Calu3 (cell line): ENCODE results near the gene PTGES2. TPM values are rescaled to one million over a fixed set of nuclear protein-coding genes. Genes with fewer than 3 reads are reported as not detected.
A peak's percentile ranks its signal among the peaks of the same experiment; 100 is the strongest.

ENCODE experiments used
- BruUV-seq: library from RNA; stranded (reverse); fragments of 400-500 nt; replicated peaks from 2 replicates; lab custom pipeline; 2021; lab: Mats Ljungman, UMichigan
- CTCF ChIA-PET: fragments of 300-600 bp; sonication (Branson Sonifier 250); formaldehyde crosslinking; loops from one replicate; lab custom pipeline; 2022; ENCODE audit warnings: antibody characterized with exemption; lab: Charles Lee
- DNase-seq: peaks from one replicate; pipeline ENCODE4 v3.0.0; 2022
- H3K27ac Mint-ChIP-seq: one replicate; pipeline ENCODE4 v1.8.0; 2022; ENCODE audit warnings: mixed read lengths; ENCODE audit not compliant: unreplicated experiment
- H3K27me3 Mint-ChIP-seq: one replicate; pipeline ENCODE4 v1.8.0; 2022; ENCODE audit warnings: mixed read lengths; ENCODE audit not compliant: unreplicated experiment
- H3K36me3 Mint-ChIP-seq: one replicate; pipeline ENCODE4 v1.8.0; 2022; ENCODE audit warnings: mild to moderate bottlenecking, moderate library complexity, mixed read lengths; ENCODE audit not compliant: insufficient read depth, unreplicated experiment
- H3K4me1 Mint-ChIP-seq: one replicate; pipeline ENCODE4 v1.8.0; 2022; ENCODE audit warnings: mild to moderate bottlenecking, low read depth, mixed read lengths; ENCODE audit not compliant: unreplicated experiment
- H3K4me3 Mint-ChIP-seq: one replicate; pipeline ENCODE4 v1.8.0; 2022; ENCODE audit warnings: mild to moderate bottlenecking, low read depth, moderate library complexity, mixed read lengths; ENCODE audit not compliant: unreplicated experiment
- H3K9me3 Mint-ChIP-seq: one replicate; pipeline ENCODE4 v1.8.0; 2022; ENCODE audit warnings: low read depth, mixed read lengths; ENCODE audit not compliant: unreplicated experiment
- intact Hi-C: fragments of 100-400 bp; cut with micrococcal nuclease; formaldehyde crosslinking; loops from one replicate; pipeline ENCODE4 v1.10.0; 2022; ENCODE audit not compliant: unreplicated experiment
- total RNA-seq: library from RNA; stranded (reverse); gene quantifications from 2 replicates; pipeline ENCODE4 v1.2.3, GENCODE V29; 2022
- TF ChIP-seq, protein P1 (sequence below): fragments of 200-600 bp; IDR thresholded peaks from one replicate; pipeline ENCODE4 v1.8.0; 2022; ENCODE audit warnings: antibody characterized with exemption; ENCODE audit not compliant: unreplicated experiment

PTGES2 gene
- total RNA-seq, 1 experiment from 2014 or later, result 137 TPM

DNA sequence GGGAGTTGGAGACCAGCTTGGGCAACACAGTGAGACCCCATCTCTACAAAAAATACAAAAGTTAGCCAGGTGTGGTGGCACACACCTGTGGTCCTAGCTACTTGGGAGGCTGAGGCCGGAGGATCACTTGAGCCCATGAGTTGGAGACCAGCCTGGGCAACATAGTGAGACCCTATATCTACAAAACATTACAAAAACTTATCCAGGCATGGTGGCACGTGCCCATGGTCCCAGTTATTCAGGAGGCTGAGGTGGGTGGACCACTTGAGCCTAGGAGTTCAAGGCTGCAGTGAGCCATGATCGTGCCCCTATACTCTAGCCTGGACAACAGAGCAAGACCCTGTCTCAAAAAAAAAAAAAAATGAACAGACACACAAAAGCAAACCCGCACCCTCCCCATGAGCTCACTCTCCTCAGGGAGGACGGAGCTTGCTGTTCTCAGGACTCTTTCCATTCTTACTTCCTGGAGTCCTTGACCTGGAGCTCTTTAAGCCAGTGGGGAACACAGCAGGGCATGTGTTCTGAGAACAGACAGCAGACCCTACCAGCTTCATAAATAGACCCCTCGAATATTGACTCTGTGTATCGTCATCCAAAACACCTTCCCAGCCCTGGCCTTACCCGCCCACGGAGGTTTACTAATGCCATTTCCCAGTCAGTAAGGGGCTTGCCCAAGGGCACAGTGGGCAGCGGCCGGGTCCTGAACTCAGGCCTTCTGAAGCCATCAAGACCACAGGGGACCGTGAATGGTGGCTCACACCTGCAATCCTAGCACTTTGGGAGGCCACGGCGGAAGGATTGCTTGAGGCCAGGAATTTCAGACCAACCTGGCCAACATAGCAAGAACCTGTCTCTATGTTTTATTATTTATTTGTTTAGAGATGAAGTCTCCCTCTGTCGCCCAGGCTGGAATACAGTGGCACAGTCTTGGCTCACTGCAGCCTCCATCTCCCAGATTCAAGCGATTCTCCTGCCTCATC is 11.1 kb downstream of the PTGES2 start:
- CTCF ChIA-PET, result interaction anchor here (0.8 to 1.5 kb wide), 2 partner anchors 9 to 65 kb away, joined by 3 to 4 read pairs; no protein-coding TSS in a partner anchor
- no TSS peak for BruUV-seq
- Mint-ChIP-seq H3K36me3 (peaks cover 63% of the 10 kb centered on the region), H3K27me3 (no peaks in the 10 kb centered on the region), H3K27ac (peak overlapping the region; percentile 75), H3K4me1 (peaks cover 16% of the 10 kb centered on the region), H3K9me3 (no peaks in the 10 kb centered on the region), H3K4me3 (no peak overlapping the region)
- intact Hi-C loops, result no loop called here
- DNase-seq, result no peak
- TF ChIP-seq, protein P1, sequence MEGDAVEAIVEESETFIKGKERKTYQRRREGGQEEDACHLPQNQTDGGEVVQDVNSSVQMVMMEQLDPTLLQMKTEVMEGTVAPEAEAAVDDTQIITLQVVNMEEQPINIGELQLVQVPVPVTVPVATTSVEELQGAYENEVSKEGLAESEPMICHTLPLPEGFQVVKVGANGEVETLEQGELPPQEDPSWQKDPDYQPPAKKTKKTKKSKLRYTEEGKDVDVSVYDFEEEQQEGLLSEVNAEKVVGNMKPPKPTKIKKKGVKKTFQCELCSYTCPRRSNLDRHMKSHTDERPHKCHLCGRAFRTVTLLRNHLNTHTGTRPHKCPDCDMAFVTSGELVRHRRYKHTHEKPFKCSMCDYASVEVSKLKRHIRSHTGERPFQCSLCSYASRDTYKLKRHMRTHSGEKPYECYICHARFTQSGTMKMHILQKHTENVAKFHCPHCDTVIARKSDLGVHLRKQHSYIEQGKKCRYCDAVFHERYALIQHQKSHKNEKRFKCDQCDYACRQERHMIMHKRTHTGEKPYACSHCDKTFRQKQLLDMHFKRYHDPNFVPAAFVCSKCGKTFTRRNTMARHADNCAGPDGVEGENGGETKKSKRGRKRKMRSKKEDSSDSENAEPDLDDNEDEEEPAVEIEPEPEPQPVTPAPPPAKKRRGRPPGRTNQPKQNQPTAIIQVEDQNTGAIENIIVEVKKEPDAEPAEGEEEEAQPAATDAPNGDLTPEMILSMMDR, result no peak

DNA sequence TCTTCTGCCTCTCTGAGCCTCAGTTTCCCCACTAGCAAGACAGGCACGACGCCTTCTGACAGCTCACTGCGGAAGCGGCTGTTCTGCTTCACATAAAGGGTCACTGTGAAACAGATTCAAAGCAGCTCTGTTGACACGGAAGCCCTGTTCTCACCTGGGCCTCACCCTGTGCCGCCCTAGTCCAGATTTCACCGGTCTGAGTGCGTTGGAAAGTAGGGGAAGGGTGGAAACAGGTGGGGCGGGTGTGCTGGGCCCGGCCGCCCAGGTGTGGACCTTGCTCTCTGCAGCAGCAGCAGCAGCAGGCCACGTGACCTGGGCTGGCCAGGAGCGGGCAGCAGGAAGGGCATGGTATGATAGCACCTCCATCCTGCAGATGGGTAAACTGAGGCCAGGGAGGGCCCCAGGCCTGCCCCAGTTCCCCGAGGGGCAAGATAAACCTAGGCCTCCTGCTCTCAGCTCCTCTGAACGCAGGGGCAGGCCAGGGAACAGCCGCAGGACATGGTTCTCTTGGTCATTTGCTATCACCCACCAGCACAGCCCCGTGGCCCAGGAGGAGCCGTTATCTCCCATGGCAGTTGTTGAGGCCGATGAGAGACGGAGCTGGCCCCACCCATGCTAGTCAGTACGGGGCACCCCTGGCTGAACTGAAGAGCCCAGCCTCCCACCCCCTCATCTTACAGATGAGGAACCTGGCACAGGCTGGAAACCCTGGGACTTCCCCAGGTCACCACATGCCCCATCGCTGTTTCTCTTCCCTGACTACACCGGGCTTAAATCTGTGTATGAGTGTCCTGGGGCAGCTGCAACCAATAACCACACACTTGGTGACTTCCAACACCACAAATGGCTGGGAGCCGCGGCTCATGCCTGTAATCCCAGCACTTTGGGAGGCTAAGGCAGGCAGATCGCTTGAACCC is 12.1 kb downstream of the PTGES2 start:
- Mint-ChIP-seq H3K27ac (peak overlapping the region; percentile 75), H3K4me1 (peaks cover 16% of the 10 kb centered on the region), H3K4me3 (peak overlapping the region; percentile 34), H3K27me3 (no peaks in the 10 kb centered on the region), H3K9me3 (no peaks in the 10 kb centered on the region), H3K36me3 (peaks cover 64% of the 10 kb centered on the region)
- no TSS peak for BruUV-seq
- DNase-seq, result peak; percentile 82
- CTCF ChIA-PET, result interaction anchor here (0.8 to 1.5 kb wide), 2 partner anchors 8 to 64 kb away, joined by 3 to 4 read pairs; no protein-coding TSS in a partner anchor
- intact Hi-C loops, result no loop called here
- TF ChIP-seq, protein P1, result no peak

DNA sequence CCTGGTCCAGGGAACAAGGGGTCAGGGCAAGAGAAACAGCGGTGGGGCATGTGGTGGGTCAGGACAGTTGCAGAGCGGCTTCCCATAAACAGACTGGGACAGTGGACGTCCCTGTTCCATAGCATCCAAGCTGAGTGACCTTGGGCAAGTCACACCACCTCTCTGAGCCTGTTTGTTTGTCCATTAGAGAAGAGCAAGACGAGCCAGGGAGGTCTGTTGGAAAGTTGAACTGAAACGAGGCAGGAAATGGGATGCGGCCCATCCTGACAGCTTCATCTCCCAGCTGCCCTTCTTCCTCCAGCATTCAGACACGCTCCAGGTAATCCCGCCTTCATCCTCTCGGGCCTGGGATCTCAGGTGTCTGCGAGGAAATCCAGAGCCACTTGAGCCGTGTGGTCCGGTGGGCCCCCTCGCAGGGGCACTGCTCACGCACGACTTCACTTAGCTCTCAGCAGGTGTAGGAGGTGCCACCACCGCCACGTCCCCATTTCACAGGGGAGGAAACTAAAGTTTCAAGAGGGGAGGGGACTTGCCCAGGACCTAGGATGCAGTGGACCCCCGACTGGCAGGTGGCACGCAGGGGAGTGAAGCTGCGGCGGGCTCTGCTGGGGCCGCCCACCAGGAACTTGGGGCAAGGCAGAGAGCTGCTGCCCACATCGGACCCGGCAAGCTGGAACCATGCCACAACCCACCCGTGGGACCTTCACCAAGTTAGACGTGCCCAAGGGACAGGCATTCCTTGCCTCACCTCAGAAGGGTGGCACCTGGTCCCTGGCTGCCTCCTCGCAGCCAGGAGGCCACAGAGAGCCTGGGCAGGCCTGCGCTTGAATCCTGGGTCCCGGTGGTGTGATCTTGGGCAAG is 13.0 kb downstream of the PTGES2 start:
- CTCF ChIA-PET, result interaction anchor here (1.5 kb wide), 1 partner anchor 63 kb away, joined by 4 read pairs; no protein-coding TSS in a partner anchor
- Mint-ChIP-seq H3K4me1 (peaks cover 16% of the 10 kb centered on the region), H3K36me3 (peaks cover 64% of the 10 kb centered on the region), H3K27me3 (no peaks in the 10 kb centered on the region), H3K4me3 (peak overlapping the region; percentile 34), H3K27ac (peak overlapping the region; percentile 75), H3K9me3 (no peaks in the 10 kb centered on the region)
- TF ChIP-seq, protein P1, result no peak
- no peak for DNase-seq
- intact Hi-C loops, result no loop called here
- TSS peak; percentile 22 for BruUV-seq
